ENCODE results near the gene SCAMP1.

Gene SCAMP1

GRCh38 chr5:78327761-78328510, 32.5 kb upstream of the SCAMP1 start:
- DNase-seq (ENCODE audit: low read depth) = peak; percentile 21
- TF ChIP-seq, protein P1, sequence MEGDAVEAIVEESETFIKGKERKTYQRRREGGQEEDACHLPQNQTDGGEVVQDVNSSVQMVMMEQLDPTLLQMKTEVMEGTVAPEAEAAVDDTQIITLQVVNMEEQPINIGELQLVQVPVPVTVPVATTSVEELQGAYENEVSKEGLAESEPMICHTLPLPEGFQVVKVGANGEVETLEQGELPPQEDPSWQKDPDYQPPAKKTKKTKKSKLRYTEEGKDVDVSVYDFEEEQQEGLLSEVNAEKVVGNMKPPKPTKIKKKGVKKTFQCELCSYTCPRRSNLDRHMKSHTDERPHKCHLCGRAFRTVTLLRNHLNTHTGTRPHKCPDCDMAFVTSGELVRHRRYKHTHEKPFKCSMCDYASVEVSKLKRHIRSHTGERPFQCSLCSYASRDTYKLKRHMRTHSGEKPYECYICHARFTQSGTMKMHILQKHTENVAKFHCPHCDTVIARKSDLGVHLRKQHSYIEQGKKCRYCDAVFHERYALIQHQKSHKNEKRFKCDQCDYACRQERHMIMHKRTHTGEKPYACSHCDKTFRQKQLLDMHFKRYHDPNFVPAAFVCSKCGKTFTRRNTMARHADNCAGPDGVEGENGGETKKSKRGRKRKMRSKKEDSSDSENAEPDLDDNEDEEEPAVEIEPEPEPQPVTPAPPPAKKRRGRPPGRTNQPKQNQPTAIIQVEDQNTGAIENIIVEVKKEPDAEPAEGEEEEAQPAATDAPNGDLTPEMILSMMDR (IDR thresholded peaks at IDR 0.05; ENCODE audit: control insufficient read depth, extremely low read depth, insufficient read depth) = no peak
- H3K4me3 ChIP-seq (ENCODE audit: low read depth, low read length) = no peak overlapping the region

DNA sequence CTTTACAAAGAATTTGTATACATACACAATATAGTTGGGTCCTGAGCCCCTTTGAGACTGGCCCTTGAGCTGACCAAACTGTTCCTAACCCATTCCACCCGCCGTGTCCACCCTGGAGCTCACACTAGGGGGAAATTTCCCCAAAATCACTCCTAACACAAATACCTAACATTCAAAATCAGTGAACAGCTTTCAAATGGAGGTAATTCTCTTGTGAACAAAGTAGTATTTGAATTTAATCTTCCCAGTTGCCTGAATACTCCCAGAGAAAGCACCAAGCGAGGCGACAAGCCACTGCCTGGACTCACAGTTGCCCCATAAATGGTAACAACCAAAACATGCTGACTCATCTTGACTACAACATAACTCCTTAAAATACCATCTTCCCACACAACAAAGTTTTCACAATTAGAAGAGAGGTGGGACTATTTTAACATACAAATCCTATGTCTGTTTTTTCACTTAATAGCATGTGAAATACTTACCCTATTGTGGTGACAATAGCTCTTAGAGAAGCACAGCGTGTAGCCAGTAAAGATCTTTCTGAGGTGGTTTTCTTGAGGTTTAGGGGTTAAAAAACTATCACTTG, 31.7 kb upstream of the SCAMP1 start:
- DNase-seq (ENCODE audit: low read depth) = no peak
- H3K4me3 ChIP-seq (ENCODE audit: low read depth, low read length) = no peak overlapping the region
- TF ChIP-seq, protein P1 (IDR thresholded peaks at IDR 0.05; ENCODE audit: control insufficient read depth, extremely low read depth, insufficient read depth) = no peak

- no peak overlapping the region for H3K4me3 ChIP-seq (ENCODE audit: low read depth, low read length)
- DNase-seq (ENCODE audit: low read depth) = no peak
- TF ChIP-seq, protein P1 (IDR thresholded peaks at IDR 0.05; ENCODE audit: control insufficient read depth, extremely low read depth, insufficient read depth) = no peak
Observed at GRCh38 chr5:78331523-78332080, 28.8 kb upstream of the SCAMP1 start.

- no peak overlapping the region for H3K4me3 ChIP-seq (ENCODE audit: low read depth, low read length)
- TF ChIP-seq, protein P1 (IDR thresholded peaks at IDR 0.05; ENCODE audit: control insufficient read depth, extremely low read depth, insufficient read depth) = no peak
- no peak for DNase-seq (ENCODE audit: low read depth)
Observed at GRCh38 chr5:78334811-78335210, 25.6 kb upstream of the SCAMP1 start.

- H3K4me3 ChIP-seq (ENCODE audit: low read depth, low read length) = no peak overlapping the region
- TF ChIP-seq, protein P1 (IDR thresholded peaks at IDR 0.05; ENCODE audit: control insufficient read depth, extremely low read depth, insufficient read depth) = no peak
- DNase-seq (ENCODE audit: low read depth) = peak; percentile 87
Observed at GRCh38 chr5:78335976-78336375, 24.4 kb upstream of the SCAMP1 start.

DNA sequence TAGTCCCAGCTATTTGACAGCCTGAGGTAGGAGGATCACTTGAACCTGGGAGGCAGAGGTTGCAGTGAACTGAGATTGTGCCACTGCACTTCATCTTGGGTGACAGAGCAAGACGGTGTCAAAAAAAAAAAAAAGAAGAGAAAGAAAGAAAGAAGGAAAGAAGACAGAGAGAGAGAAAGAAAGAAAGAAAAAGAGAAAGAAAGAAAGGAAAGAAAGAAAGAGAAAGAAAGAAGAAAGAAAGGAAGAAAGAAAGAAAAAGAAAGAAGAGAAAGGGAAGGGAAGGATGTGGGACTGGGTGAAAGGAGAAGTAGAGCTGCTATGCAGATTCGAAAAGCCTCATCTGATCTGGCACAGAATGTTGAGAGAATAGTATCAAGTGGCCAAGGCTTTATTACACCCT, 23.7 kb upstream of the SCAMP1 start:
- DNase-seq (ENCODE audit: low read depth) = no peak
- TF ChIP-seq, protein P1 (IDR thresholded peaks at IDR 0.05; ENCODE audit: control insufficient read depth, extremely low read depth, insufficient read depth) = no peak
- H3K4me3 ChIP-seq (ENCODE audit: low read depth, low read length) = no peak overlapping the region

Measured in LNCaP clone FGC (cell line).